Thyroid gland (tissue), 4 donors: ENCODE data around the gene PADI4. TPM values are rescaled to one million over a fixed set of nuclear protein-coding genes. Genes with fewer than 3 reads are reported as not detected.

ENCODE experiments used
- DNase-seq, 2 donors: peaks; one replicate each; pipeline ENCODE4 v3.0.0-alpha.2; 2019
- H3K27ac ChIP-seq, 3 donors: fragments of 200-600 bp; sonication (generic); 1 replicate in 2 of 3; 2 replicates in 1 of 3; pipeline ENCODE4 v1.5.1; 2016 to 2019; ENCODE audit warnings: mild to moderate bottlenecking in 1 of 3, moderate library complexity in 1 of 3
- H3K27me3 ChIP-seq: fragments of 200-600 bp; sonication (generic); one replicate; pipeline ENCODE4 v1.5.1; 2019
- H3K36me3 ChIP-seq, 2 donors: fragments of 200-600 bp; sonication (generic); one replicate each; pipeline ENCODE4 v1.5.1; 2016 to 2019
- H3K4me1 ChIP-seq, 2 donors: fragments of 200-600 bp; sonication (generic); one replicate each; pipeline ENCODE4 v1.5.1; 2017 to 2019
- H3K4me3 ChIP-seq, 3 donors: fragments of 200-600 bp; sonication (generic); replicated peaks in 1 of 3; 1 replicate in 2 of 3; 2 replicates in 1 of 3; pipeline ENCODE4 v1.5.1; 2016; ENCODE audit warnings: mild to moderate bottlenecking in 1 of 3
- H3K9me3 ChIP-seq: fragments of 200-600 bp; sonication (generic); one replicate; pipeline ENCODE4 v1.5.1; 2017
- POLR2A ChIP-seq, 2 donors: fragments of 450-650 bp; IDR thresholded peaks; one replicate each; pipeline ENCODE4 v1.6.1; 2017; ENCODE audit warnings: antibody characterized with exemption in 2 of 2, mild to moderate bottlenecking in 2 of 2, moderate library complexity in 1 of 2
- WGBS, 2 donors: methylation state at CpG; one replicate each; pipeline ENCODE4 v1.1.5; 2017; 5-methylcytosine and 5-hydroxymethylcytosine counted together
- intact Hi-C: fragments of 100-400 bp; cut with DNase I; formaldehyde crosslinking; loops from one replicate; pipeline ENCODE4 v1.15.1; 2023
- total RNA-seq, 4 donors: library from RNA; depleted of rRNA; stranded (reverse); fragments of >200 nt; gene quantifications; one replicate each; pipeline ENCODE4 v1.2.3, GENCODE V29; 2016
- TF ChIP-seq, protein P1 (sequence below), 6 experiments: fragments of 200-600 bp in 3 of 6; fragments of 450-650 bp in 3 of 6; sonication (generic) in 3 of 6; IDR thresholded peaks; one replicate each; pipeline ENCODE4 v1.5.1; 2016 to 2019; ENCODE audit warnings: antibody characterized with exemption in 6 of 6, mild to moderate bottlenecking in 2 of 6, inconsistent platforms in 1 of 6, moderate library complexity in 1 of 6

PADI4 gene
- total RNA-seq, 4 donors from 2014 or later, result 0.45 TPM; not detected in 3

DNA sequence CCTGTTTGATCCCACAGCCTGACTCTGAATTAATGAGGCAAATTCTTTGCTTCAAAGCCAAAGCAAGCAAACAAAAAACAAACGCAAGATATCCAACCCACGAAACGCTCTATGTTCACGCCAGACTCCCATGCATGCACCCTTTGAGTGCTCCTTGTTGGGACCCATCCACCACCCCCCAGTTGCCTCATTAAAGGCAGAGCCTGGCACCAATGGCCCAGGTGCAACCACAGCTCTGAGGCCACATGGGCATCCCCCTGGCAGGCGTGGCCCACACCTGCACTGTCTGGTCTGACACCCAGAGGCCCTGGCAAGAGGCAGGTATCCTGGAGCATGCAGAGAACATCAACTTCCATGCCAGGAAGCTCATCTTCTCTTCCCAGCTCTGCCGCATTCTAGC lies 1.1 kb upstream of the PADI4 start:
- 49 to 50% methylated on average over 6 of the region's 6 CpGs for WGBS, 2 donors
- intact Hi-C loops, result no loop called here
- no peaks in the 10 kb centered on the region for H3K27me3 ChIP-seq

GRCh38 chr1:17307329-17307728 lies 668 bp upstream of the PADI4 start:
- Histone ChIP-seq H3K4me1 (no peaks in the 10 kb centered on the region), H3K4me3 (no peak overlapping the region), H3K27me3 (no peaks in the 10 kb centered on the region), H3K9me3 (no peaks in the 10 kb centered on the region), H3K27ac (no peak overlapping the region), H3K36me3 (no peaks in the 10 kb centered on the region)
- intact Hi-C loops, result no loop called here
- no peak for TF ChIP-seq POLR2A (IDR thresholded peaks at IDR 0.05)
- TF ChIP-seq, protein P1, sequence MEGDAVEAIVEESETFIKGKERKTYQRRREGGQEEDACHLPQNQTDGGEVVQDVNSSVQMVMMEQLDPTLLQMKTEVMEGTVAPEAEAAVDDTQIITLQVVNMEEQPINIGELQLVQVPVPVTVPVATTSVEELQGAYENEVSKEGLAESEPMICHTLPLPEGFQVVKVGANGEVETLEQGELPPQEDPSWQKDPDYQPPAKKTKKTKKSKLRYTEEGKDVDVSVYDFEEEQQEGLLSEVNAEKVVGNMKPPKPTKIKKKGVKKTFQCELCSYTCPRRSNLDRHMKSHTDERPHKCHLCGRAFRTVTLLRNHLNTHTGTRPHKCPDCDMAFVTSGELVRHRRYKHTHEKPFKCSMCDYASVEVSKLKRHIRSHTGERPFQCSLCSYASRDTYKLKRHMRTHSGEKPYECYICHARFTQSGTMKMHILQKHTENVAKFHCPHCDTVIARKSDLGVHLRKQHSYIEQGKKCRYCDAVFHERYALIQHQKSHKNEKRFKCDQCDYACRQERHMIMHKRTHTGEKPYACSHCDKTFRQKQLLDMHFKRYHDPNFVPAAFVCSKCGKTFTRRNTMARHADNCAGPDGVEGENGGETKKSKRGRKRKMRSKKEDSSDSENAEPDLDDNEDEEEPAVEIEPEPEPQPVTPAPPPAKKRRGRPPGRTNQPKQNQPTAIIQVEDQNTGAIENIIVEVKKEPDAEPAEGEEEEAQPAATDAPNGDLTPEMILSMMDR (IDR thresholded peaks at IDR 0.05), result no peak
- DNase-seq, result no peak
- 80 to 86% methylated on average over 6 of the region's 6 CpGs for WGBS, 2 donors

More for the DNA sequence above, 1.1 kb upstream of the PADI4 start:
- DNase-seq, result no peak
- H3K4me3 ChIP-seq, result no peak overlapping the region
- no peaks in the 10 kb centered on the region for H3K4me1 ChIP-seq
- no peak overlapping the region for H3K27ac ChIP-seq
- H3K36me3 ChIP-seq, result no peaks in the 10 kb centered on the region
- TF ChIP-seq, protein P1 (IDR thresholded peaks at IDR 0.05), result no peak
- no peak for TF ChIP-seq POLR2A (IDR thresholded peaks at IDR 0.05)
- H3K9me3 ChIP-seq, result no peaks in the 10 kb centered on the region

DNA sequence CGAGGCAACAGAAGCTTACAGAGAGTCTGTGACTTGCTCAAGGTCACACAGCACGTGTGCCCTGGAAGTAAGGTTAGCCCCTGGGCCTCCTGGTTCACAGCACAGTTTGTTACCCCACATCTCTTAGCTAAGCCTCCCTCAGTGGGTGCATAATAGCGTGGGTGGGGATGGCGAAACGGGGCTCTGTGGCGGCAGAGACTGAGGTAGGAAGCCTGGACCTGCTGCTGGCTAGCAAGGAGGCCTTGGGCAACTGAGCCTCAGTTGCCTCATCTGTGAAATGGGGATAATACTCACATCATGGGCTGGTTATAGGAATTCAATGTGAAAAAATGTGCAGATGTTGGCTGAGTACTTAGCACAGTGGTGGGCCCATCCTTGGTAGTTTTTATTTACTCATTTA lies 596 bp downstream of the PADI4 start:
- TF ChIP-seq, protein P1 (IDR thresholded peaks at IDR 0.05), result no peak
- TF ChIP-seq POLR2A (IDR thresholded peaks at IDR 0.05), result no peak
- Histone ChIP-seq H3K36me3 (no peaks in the 10 kb centered on the region), H3K27me3 (no peaks in the 10 kb centered on the region), H3K4me3 (no peak overlapping the region), H3K4me1 (no peaks in the 10 kb centered on the region), H3K27ac (no peak overlapping the region), H3K9me3 (no peaks in the 10 kb centered on the region)
- no peak for DNase-seq
- intact Hi-C loops, result no loop called here
- 63 to 64% methylated on average over 6 of the region's 6 CpGs for WGBS, 2 donors

DNA sequence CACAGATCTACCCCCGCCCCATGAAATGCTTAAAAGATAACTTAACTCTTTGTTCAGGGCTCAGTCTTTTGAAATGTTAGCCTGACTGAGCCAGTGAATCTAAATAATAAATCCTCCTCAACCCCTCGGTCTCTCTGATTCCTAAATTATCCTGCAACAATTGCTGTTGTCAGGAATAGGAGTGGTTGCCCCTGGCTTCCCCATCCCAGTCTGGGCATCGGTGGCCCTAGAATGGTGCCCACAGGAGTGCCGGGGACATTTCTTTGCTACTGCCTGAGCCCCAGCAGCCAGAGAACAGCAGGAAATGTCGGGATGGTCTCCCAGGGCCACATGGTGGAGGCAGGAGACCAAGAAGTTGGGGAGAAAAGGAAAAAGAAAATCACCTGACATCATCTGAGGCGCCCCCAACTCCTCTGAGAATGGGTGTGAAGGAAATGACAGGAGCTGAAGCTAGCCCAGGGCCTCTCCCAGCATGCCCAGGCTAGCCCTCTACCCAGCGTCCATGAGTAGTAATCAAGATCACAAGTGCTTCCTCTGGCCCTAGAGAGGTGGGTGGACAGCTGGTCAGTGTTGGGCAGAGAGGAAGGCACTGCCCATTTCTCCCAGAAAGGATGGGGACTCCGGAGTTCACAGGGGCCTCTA lies 1.6 kb downstream of the PADI4 start:
- no peak for TF ChIP-seq POLR2A (IDR thresholded peaks at IDR 0.05)
- TF ChIP-seq, protein P1 (IDR thresholded peaks at IDR 0.05), result no peak
- Histone ChIP-seq H3K27ac (no peak overlapping the region), H3K4me1 (no peaks in the 10 kb centered on the region), H3K27me3 (no peaks in the 10 kb centered on the region), H3K9me3 (no peaks in the 10 kb centered on the region), H3K4me3 (no peak overlapping the region), H3K36me3 (no peaks in the 10 kb centered on the region)
- DNase-seq, result no peak
- intact Hi-C loops, result no loop called here
- 57 to 62% methylated on average over 8 of the region's 8 CpGs for WGBS, 2 donors

- DNase-seq, result no peak
- whole genome bisulfite sequencing, 2 donors, result 65 to 68% methylated on average over 7 of the region's 7 CpGs
- H3K27me3 ChIP-seq, result no peaks in the 10 kb centered on the region
- no peaks in the 10 kb centered on the region for H3K4me1 ChIP-seq
- no peaks in the 10 kb centered on the region for H3K36me3 ChIP-seq
- H3K4me3 ChIP-seq, result no peak overlapping the region
- intact Hi-C loops, result no loop called here
- TF ChIP-seq, protein P1 (IDR thresholded peaks at IDR 0.05), result no peak
- no peak for TF ChIP-seq POLR2A (IDR thresholded peaks at IDR 0.05)
- no peaks in the 10 kb centered on the region for H3K9me3 ChIP-seq
- H3K27ac ChIP-seq, result no peak overlapping the region
These were observed 2.2 kb downstream of the PADI4 start for GRCh38 chr1:17310068-17310640.
